ENCODE results near the gene EML3.

- TF ChIP-seq EHMT2 (IDR thresholded peaks at IDR 0.05; ENCODE audit: low read depth) (no peak), CTCF (IDR thresholded peaks at IDR 0.05) (no peak), NFE2L2 (conservative IDR thresholded peaks at IDR 0.05; ENCODE audit: low read length) (no peak), CHD4 (IDR thresholded peaks at IDR 0.05; ENCODE audit: borderline replicate concordance) (no peak), MYC (IDR thresholded peaks at IDR 0.05; ENCODE audit: borderline replicate concordance, low read length) (no peak)
Observed at GRCh38 chr11:62604460-62605120, 8.0 kb downstream of the EML3 start.

All from A549 (cell line).